ENCODE results near the gene ZNF724.

The ZNF724 gene

DNA sequence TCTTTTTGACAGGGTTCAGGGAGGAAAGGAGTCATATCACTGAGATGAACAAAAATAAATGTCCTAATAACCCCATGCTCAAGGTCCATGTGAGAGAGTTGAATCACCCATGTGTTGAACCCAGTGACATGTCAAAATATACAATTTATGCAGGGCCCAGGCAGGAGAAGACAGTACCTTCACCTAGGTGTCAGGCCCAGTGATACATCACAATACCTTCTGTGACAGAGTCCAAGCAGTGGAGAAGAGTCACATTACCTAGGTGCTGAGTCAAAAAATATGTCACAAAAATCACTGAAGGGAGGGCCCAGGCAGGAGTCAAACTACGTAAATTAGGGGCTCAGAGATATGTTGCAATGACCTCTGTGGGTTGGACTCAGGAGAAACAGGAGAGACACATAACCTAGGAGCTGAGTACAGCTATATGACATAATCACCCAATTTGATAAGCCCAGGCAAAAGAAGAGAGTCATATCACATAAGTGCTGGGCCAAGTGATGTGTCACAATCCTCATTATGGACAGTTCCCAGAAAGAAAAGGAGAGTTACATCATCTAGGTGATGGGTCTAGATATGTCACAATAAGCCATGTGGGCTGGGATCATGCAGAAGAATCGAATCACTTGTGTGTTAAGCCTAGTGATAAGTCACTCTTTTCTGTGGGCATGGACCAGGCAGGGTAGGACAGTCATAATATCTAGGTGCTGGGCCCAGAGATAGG lies 13.8 kb upstream of the ZNF724 start:
- TF ChIP-seq, protein P1, sequence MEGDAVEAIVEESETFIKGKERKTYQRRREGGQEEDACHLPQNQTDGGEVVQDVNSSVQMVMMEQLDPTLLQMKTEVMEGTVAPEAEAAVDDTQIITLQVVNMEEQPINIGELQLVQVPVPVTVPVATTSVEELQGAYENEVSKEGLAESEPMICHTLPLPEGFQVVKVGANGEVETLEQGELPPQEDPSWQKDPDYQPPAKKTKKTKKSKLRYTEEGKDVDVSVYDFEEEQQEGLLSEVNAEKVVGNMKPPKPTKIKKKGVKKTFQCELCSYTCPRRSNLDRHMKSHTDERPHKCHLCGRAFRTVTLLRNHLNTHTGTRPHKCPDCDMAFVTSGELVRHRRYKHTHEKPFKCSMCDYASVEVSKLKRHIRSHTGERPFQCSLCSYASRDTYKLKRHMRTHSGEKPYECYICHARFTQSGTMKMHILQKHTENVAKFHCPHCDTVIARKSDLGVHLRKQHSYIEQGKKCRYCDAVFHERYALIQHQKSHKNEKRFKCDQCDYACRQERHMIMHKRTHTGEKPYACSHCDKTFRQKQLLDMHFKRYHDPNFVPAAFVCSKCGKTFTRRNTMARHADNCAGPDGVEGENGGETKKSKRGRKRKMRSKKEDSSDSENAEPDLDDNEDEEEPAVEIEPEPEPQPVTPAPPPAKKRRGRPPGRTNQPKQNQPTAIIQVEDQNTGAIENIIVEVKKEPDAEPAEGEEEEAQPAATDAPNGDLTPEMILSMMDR (IDR thresholded peaks at IDR 0.05; ENCODE audit: insufficient read depth, low read length, poor library complexity, severe bottlenecking), result no peak
- no peaks in the 10 kb centered on the region for H3K27me3 ChIP-seq (replicated peaks; ENCODE audit: control insufficient read depth, insufficient read depth, low read length)
- H3K36me3 ChIP-seq (ENCODE audit: control insufficient read depth, insufficient read depth, low read length), result peaks cover 11% of the 10 kb centered on the region
- H3K4me3 ChIP-seq (replicated peaks; ENCODE audit: low read depth, low read length), result no peak overlapping the region
- DNase-seq (ENCODE audit: extremely low read depth, insufficient read length), result no peak

DNA sequence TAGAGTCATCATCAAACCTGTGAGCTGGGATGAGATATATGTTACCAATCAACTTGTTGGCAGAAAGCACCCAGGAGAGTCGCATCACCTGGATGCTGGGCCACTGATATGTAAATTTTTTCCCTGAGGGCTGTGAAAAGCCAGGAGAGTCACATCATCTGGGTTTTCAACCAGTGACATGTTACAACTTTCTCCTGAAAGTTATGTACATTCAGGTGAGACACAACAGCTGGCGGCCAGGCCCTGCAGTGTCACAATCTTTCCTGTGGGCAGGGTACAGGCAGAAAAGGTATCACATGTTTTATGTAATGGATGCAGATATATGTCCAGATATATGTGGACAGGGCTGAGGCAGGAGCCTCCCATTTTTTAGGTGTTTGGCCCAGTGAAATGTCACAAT lies 13.2 kb upstream of the ZNF724 start:
- TF ChIP-seq, protein P1 (IDR thresholded peaks at IDR 0.05; ENCODE audit: insufficient read depth, low read length, poor library complexity, severe bottlenecking), result no peak
- Histone ChIP-seq H3K4me3 (replicated peaks; ENCODE audit: low read depth, low read length) (no peak overlapping the region), H3K27me3 (replicated peaks; ENCODE audit: control insufficient read depth, insufficient read depth, low read length) (no peaks in the 10 kb centered on the region), H3K36me3 (ENCODE audit: control insufficient read depth, insufficient read depth, low read length) (peaks cover 13% of the 10 kb centered on the region)
- DNase-seq (ENCODE audit: extremely low read depth, insufficient read length), result no peak

DNA sequence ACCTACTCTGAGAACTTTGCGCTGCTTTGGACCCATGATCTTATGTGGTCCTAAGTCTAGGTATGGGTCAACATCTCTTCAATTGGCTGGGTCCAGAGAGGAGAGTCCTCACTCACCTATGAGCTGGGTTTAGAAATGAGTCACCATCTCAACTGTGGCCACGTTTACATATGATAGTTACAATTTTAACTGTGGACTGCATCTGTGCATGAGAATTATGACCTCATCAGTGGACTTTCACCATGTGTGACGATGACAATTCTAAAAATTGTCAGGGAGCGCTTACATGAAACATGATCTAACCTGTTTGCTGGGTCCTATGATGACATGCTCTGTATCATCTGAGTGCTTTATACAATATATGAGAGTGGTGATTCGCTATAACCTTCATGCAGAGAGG lies 12.7 kb upstream of the ZNF724 start:
- H3K27me3 ChIP-seq (replicated peaks; ENCODE audit: control insufficient read depth, insufficient read depth, low read length), result no peaks in the 10 kb centered on the region
- TF ChIP-seq, protein P1 (IDR thresholded peaks at IDR 0.05; ENCODE audit: insufficient read depth, low read length, poor library complexity, severe bottlenecking), result no peak
- no peak overlapping the region for H3K4me3 ChIP-seq (replicated peaks; ENCODE audit: low read depth, low read length)
- peaks cover 13% of the 10 kb centered on the region for H3K36me3 ChIP-seq (ENCODE audit: control insufficient read depth, insufficient read depth, low read length)
- DNase-seq (ENCODE audit: extremely low read depth, insufficient read length), result no peak

DNA sequence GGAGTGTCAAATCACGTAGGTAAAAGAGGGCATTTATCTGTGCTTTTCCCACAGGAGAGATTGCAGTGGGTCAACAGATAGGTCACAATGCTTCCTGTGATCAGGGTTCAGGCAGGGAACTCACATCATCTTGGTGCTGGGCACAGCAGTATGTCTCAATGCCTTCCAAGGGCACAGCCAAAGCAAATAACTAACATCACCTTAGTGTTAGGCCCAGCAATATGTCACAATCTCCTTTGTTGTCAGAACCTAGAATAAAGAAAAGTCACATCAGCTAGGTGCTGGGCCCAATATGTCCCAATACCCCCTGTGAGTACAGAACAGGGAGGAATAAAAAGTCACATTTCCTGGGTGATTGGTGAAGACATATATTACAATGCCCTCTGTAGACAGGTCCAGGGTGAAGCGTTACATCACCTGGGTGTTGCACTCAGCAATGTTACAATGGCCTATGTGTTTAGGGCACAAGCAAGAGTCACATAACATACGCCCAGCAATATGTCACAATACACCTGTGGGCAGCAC lies 11.4 kb upstream of the ZNF724 start:
- no peak for DNase-seq (ENCODE audit: extremely low read depth, insufficient read length)
- peaks cover 10% of the 10 kb centered on the region for H3K36me3 ChIP-seq (ENCODE audit: control insufficient read depth, insufficient read depth, low read length)
- TF ChIP-seq, protein P1 (IDR thresholded peaks at IDR 0.05; ENCODE audit: insufficient read depth, low read length, poor library complexity, severe bottlenecking), result no peak
- H3K27me3 ChIP-seq (replicated peaks; ENCODE audit: control insufficient read depth, insufficient read depth, low read length), result no peaks in the 10 kb centered on the region
- no peak overlapping the region for H3K4me3 ChIP-seq (replicated peaks; ENCODE audit: low read depth, low read length)

DNA sequence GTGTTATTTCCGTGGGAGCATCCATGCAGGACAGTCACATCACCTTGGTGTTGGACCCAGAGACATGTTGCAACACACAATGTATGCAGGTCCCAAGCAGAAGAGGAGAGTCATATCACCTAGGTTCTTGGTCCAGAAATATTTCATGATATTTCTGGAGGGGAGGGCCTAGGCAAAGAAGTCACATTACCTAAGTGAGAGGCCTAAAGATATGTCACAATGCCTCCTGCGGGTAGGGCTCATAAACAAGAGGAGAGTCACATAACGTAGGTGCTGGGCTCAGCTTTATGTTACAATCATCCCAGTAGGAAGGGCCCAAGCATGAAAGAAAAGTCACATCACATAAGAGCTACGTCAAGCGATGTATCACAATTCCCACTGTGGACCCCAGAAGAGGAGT lies 10.8 kb upstream of the ZNF724 start:
- TF ChIP-seq, protein P1 (IDR thresholded peaks at IDR 0.05; ENCODE audit: insufficient read depth, low read length, poor library complexity, severe bottlenecking), result no peak
- Histone ChIP-seq H3K36me3 (ENCODE audit: control insufficient read depth, insufficient read depth, low read length) (peaks cover 10% of the 10 kb centered on the region), H3K27me3 (replicated peaks; ENCODE audit: control insufficient read depth, insufficient read depth, low read length) (no peaks in the 10 kb centered on the region), H3K4me3 (replicated peaks; ENCODE audit: low read depth, low read length) (no peak overlapping the region)
- DNase-seq (ENCODE audit: extremely low read depth, insufficient read length), result no peak
